ENCODE results near the gene EAF2.

DNA sequence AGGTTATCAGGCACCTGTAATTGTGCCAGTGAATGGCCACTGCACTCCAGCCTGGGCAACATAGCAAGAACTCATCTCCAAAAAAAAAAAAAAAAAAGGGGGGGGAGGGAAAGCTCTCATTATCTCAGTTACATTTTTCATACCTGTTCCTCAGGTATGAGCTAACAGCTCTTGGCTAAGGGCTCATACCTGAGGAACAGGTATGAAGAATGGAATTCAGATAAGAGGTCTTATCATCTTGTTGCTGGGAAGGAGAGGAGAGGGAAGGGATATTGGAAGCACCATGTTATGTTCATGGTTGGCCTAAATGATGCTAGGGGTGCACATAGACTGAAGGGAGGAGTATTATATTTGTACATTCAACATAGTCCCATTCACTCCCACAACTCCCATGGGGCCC is 61.8 kb downstream of the EAF2 start:
- no peak for TF ChIP-seq CTCF (IDR thresholded peaks at IDR 0.05)
- no peak for TF ChIP-seq POLR2A (IDR thresholded peaks at IDR 0.05)
